Right ventricle myocardium inferior (tissue), 1 donor: ENCODE results near the gene ZC3H12D. TPM values are rescaled to one million over a fixed set of nuclear protein-coding genes. Genes with fewer than 3 reads are reported as not detected.

ENCODE experiments used
- ATAC-seq: fragments of 200-7000 bp; cut with Tn5 transposase; one replicate; pipeline ENCODE4 v1.9.1; 2020; ENCODE audit warnings: mild to moderate bottlenecking, moderate library complexity
- DNase-seq: peaks from one replicate; pipeline ENCODE4 v3.0.0; 2021; ENCODE audit errors: missing footprints
- intact Hi-C: fragments of 100-400 bp; cut with DNase I; formaldehyde crosslinking; loops from one replicate; pipeline ENCODE4 v1.11.0; 2022
- total RNA-seq: library from RNA; stranded (reverse); fragmentation: NEBNext Ultra II Directional; extraction: Animal tissue kit (Norgen Biotek cat#: 25700); gene quantifications from one replicate; pipeline ENCODE4 v1.2.1, GENCODE V29; 2021
- donor health status: DM: no; HTN: yes; CAD: no; lungs with severe emphysema.

ZC3H12D gene
- total RNA-seq, 1 donor from 2014 or later, result 0.51 TPM

- intact Hi-C loops, result no loop called here
- no peak for DNase-seq
- no peak for ATAC-seq
These were observed 5.2 kb upstream of the ZC3H12D start for GRCh38 chr6:149489967-149490366.

DNA sequence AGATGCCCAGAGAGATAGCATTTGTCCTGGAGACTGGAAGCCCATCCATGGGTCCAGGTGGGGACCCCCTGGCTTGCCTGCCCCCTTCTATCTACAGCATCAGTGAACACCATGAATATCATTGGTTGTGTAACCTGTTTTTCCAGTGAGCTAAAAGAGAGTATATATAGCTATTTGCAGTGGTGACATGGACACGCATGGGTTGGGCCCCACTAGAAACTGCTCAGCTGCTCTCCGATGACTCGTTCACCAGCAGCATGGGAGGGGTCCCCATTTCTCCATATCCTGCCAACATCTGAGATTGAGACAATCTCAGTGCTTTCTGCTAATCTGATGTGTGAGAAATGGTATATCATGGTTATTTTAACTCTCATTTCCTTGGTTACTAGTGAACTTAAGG, 4.0 kb upstream of the ZC3H12D start:
- intact Hi-C loops, result no loop called here
- no peak for ATAC-seq
- no peak for DNase-seq

- DNase-seq (no peak), ATAC-seq (no peak)
- intact Hi-C loops, result no loop called here
These were observed 2.5 kb upstream of the ZC3H12D start for GRCh38 chr6:149487316-149487715.

GRCh38 chr6:149483849-149484655, 762 bp downstream of the ZC3H12D start:
- DNase-seq (no peak), ATAC-seq (no peak)
- intact Hi-C loops, result no loop called here

DNA sequence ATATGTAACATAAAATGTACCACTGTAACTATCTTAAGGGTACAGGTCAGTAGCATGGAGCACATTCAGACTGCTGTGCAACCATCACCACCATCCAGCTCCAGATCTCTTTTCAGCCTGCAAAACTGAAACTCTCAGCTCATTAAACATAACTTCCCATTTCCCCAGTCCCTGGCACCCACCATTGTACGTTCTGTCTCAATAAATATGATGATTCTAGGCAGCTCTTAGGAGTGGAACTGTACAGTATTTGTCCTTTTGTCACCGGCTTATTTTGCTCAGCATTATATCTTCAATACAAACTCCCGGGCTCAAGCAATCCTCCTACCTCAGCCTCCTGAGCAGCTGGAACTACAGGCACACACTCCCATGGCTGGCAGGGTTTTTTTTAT, 1.5 kb downstream of the ZC3H12D start:
- DNase-seq (no peak), ATAC-seq (no peak)
- intact Hi-C loops, result no loop called here

DNA sequence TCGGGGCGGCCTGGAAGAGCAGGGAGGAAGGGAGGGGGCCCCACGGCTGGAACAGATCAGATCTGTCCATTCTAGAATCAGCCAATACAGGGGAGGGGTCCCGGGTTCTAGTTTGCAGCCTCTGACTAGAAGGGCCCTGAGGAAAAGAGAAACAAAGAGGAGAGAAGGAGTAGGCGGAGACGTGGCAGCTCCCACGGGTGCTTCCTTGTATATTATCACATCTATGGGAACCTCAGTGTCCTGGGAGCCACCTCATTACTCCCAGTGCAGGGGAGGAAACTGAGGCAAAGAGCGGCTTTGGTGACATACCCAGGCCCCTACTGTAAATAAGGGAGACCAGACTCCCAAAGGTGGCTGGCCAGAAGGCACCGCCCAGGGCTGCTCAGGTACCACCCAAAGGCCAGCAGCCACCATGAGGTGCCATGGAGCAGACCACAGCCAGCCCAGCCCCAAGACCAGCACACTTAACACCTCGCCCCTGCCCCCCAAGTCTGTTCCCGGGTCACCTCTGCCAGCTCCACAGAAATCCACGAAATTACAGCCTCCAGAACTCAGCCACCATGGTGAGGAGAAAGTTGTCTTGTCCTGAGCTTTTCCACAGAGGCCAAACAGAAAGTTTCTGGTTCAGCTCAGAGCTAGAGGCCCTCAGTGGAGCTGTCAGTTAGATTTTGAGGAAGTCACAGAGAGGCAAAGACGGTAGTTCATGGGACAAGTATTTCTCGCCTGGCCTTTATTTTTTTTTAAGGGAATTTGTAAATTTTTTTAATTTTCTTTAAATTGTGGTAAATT, 2.1 kb downstream of the ZC3H12D start:
- peak; percentile 20 for ATAC-seq
- no peak for DNase-seq
- intact Hi-C loops, result no loop called here

- DNase-seq (no peak), ATAC-seq (no peak)
- intact Hi-C loops, result no loop called here
These were observed 4.1 kb downstream of the ZC3H12D start for GRCh38 chr6:149480502-149481280.

GRCh38 chr6:149478631-149479314, 6.0 kb downstream of the ZC3H12D start:
- intact Hi-C loops, result no loop called here
- DNase-seq (no peak), ATAC-seq (no peak)

DNA sequence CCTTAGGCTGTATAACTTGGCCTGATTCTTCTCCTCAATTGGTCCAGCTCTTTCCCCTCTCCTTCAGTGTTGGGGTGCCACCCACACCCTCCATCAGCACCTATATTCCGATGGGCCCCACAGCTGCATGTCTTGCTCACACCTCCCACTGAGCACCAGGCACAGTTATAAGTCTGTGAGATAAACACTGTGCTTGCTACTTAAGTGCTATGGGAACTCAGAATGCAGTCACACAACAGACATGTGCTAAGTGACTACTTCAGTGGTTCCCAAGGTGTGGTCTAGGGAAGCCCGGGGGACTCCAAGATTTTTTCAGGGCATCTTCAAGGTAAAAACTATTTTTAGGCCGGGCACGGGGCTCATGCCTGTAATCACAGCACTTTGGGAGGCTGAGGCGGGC, 7.3 kb downstream of the ZC3H12D start:
- DNase-seq (no peak), ATAC-seq (no peak)
- intact Hi-C loops, result no loop called here

- intact Hi-C loops, result no loop called here
- ATAC-seq (no peak), DNase-seq (no peak)
These were observed 7.9 kb downstream of the ZC3H12D start for GRCh38 chr6:149476789-149477455.

- DNase-seq, result no peak
- intact Hi-C loops, result no loop called here
- peak; percentile 7 for ATAC-seq
These were observed 10.5 kb downstream of the ZC3H12D start for GRCh38 chr6:149474108-149474935.

DNA sequence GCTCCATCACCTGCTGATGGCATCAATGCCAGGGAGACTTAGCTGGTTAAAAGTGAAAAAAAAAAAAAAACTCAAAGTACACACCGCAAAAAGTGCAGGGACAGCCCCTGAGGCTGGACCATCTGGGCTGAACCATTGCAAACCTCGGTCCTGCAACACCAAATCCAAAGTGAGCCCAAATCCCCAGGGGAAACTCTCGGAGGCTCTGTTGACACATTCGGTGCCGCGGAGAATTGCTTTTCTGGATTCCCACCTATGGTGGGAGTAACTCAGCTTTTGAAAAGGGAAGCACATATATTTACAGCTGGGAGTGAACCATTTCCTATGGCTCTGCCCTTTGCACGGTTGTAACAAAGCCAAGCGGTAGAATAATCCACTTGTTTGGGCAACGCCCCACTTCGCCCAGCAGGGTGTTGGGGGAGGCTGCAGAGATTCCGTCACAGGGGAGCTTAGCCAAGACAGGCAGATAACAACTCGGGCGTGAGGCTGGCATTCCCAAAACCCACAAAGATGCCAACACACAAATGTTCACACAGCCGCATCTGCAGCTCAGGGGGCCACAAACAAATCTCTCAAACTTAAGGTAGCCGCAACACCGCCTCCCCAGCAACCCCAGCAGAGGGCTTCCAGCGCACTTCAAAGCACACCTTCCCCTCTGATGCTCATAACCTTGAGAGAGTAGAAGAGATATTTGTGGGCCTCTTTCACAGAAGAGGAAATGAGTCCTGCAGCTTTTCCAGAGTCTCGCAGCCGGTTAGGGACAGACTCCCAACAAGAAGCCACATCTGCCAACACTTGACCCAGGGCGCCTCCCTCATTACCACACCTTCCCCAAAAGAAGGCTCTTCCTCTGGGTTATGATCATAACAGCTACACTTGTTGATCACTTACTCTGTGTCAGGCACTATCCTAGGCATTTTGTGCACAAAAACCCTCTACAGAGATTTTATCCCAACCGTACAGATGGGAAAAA, 11.4 kb downstream of the ZC3H12D start:
- intact Hi-C loops, result no loop called here
- ATAC-seq (peak; percentile 49), DNase-seq (no peak)

DNA sequence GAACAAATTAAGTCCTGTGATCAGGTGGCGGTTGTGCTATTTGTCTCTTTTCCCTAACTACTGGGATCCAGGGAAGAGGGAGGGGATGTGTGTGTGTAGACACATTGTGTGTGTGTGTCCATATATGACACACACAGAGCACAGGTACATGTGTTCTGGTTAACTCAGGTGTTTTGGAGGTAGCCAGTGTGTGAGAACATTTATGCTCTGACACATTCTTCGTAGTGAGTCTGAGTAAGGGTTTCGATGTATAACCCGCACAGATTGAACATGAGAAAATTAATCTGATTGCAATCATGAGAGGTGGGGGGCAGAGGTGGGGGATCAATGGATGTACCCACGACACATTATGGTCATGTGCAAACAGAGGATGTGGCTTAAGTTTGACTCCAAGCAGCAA, 12.6 kb downstream of the ZC3H12D start:
- ATAC-seq (no peak), DNase-seq (no peak)
- intact Hi-C loops, result no loop called here

DNA sequence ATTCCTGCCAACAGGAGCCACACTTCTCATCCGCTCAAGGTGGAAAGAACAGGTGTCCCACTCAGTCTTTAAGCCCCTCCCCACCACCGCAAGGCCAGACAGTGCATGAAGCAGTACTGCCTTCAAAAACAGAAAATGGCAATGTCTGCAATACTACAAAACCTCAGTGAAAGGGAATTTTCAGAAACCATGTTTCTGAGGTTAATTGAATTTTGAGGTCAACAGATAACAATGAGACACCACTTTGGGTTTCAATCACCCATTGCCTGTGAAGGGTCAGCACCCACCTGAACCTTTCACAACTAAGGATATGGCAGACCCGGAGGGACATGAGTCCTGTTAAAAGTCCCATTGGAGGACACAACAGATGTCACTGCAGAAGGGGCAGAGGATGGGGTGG, 13.0 kb downstream of the ZC3H12D start:
- no peak for ATAC-seq
- intact Hi-C loops, result no loop called here
- DNase-seq, result no peak

GRCh38 chr6:149470948-149471347, 13.9 kb downstream of the ZC3H12D start:
- no peak for ATAC-seq
- intact Hi-C loops, result no loop called here
- no peak for DNase-seq

DNA sequence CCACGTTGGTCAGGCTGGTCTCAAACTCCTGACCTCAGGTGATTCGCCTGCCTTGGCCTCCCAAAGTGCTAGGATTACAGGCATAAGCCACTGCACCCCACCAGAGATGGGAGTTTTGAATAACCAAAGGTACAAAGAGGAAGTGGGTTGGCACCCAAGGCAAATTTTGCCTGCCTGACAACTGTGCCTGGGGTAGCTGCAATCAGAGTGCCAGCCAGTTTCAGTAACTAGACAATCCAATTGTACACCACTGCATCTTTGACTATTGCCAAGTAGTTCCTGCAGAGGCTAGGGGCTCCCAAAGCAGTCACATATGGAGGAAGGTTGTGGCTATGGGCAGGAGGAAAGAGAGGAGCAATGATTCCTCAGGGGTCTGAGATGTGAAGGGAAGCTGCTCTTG, 16.6 kb downstream of the ZC3H12D start:
- DNase-seq (no peak), ATAC-seq (no peak)
- intact Hi-C loops, result no loop called here

DNA sequence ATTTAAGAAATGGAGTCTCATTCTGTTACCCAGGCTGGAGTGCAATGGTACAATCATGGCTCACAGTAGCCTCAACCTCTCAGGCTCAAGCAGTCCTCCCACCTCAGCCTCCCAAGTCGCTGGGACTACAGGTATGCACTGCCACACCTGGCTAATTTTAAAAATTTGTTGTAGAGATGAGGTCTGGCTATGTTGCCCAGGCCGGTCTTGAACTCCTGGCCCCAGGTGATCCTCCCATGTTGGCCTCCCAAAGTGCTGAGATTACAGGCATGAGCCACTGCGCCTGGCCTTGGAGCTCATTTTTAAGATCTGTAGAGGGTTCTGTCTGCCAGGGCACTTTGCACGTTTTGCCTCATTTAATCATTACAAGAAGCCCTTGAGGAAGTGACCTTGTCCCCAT, 17.5 kb downstream of the ZC3H12D start:
- intact Hi-C loops, result no loop called here
- no peak for ATAC-seq
- no peak for DNase-seq
